NCI-H1417 treated with DMSO at 0.1 percent for 48 hours (cell line): ENCODE results near the gene ACSL1.
"Not testable (repeated sequence)": the region's sequence is repeated elsewhere in the genome, so short reads cannot be mapped to it uniquely, and the experiment has no call there.

Source experiments
- DNase-seq: peaks from one replicate; lab custom pipeline; 2025; lab: John Stamatoyannopoulos, UW

Gene ACSL1

DNA sequence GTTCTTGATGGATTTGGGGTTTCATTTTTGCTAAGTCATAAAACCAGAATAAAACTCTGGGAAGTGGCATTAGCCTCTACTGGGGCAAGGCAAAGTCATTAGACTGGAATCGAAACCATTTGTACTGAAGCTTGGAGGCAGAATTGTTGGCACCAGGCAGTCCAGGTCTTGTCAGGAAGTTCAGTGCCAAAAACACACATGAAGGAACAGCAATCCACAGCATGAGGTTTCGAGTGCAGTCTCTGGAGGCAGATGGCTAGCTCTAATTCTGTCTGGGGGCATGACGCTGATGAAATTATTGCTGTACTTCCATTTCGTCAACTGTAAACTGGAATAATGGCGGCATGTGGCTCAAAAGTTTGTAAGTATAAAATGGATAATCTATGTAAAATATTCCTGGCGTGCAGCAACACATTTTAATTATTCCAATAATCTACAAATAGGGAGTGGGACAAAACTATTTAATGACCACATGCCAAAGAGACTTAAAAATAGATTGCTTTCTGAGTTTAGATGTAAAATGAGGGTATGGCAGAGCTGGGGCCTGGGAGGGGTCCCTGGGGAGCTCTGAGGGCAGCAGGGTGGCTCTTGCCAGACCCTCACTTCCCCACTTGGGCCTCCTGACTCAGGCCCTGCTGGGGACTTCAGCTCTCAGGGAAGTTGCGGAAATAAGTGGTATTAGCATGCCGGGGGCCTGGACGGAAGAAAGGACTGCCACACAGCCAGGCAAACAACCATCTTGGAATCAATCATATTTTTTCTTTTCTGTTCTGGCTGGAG, 73.1 kb downstream of the ACSL1 start:
- DNase-seq = no peak

DNA sequence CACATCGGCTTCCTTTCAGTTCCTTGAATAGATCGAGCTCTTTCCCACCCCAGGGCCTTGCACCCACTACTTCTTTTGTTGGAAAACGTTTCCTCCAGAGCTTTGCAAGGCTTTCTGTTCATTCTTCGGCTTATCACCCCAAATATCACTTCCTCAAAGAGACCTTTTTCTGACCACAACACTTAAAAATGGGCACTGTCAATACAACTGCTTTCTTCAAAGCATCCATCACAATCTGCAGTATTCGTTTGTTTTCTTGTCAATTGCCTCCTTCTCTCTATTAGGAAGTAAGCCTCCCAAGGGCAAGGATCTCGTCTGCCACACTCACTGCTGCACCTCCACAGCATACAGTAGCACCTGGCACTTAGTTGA, 74.2 kb downstream of the ACSL1 start:
- DNase-seq = no peak

DNA sequence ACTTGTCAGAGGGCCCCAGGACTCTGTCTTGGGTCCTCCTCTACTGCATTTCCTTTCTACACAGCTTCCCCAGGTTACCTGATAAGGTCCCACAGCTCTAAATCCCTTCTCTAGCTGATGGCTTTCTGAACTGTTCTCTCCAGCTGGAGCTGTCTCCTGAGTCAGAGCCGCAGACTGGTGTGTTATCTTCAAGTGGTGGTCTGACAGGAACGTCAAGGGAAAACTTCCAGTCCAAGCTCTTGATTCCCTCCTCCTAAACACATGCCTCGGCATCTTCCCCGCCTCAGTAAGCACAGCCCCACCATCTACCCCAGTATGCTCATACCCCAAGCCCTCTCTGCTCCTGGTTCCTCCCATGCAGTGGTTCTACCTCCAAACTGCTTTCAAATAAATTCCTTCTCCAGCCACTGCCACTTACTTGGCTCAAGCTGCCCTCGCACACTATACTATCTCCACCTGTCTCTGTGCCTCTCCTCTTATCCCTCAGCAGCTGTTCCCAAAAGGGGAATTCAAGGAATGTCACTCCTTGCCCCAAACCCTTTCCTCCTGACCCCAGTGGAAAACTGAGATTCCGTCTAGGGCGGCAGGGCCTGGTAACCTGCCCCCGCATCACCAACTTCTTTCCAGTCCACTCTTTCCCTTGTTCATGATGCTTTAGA, 74.7 kb downstream of the ACSL1 start:
- DNase-seq = no peak

DNA sequence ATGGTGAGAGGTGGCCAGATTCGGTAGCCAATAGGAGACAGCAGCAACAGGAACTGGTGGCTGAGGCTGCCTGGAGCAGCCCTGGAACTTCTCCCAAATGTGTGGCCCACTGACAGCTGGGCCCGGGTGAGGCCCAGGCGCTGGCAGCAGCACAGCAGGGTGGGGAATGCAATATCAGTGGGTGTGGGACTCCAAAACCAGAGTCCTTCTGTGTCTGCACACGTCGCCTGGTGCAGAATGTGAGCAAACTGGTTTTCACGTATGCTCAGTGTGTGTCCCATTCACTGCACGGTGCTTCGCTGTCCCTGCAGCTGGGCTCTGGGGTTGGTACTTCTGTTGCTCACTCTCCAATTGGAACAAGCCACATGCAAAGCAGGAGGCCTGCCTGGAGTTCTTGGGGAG, 77.5 kb downstream of the ACSL1 start:
- DNase-seq = no peak

DNA sequence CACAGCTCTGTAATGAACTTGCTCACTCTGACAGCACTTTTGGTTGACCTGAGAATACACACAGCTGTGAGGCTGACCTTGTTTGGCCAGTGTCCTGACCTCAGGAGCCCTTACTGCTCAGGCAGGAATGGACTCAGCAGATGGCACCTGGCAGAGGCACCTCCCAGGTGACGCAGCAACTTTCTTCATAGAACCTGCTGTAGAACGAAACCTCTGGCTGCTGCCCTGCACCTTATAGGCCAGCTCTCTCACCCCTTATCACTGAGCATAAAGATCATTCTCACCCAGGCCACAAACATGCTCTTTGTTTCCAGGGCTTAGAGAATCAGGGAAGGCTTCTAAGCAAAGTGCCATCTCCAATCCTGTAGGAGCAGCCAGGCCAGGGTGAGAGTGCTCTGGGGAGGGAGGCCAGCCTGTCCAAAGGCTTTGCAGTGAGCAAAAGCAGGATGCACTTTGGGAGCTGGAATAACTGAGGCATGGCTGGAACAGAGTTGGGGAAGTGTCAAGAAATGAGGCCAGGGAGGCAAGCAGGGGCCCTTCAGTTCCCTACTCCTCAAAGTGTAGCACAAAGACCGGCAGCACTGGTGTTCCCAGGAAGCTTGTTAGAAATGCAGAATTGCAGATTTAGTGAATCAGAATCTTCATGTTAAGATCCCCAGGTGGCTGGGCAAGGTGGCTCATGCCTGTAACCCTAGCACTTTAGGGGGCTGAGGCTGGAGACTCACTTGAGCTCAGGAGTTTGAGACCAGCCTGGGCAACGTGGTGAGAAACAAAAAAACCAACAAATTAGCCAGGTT, 78.5 kb downstream of the ACSL1 start:
- DNase-seq = no peak

DNA sequence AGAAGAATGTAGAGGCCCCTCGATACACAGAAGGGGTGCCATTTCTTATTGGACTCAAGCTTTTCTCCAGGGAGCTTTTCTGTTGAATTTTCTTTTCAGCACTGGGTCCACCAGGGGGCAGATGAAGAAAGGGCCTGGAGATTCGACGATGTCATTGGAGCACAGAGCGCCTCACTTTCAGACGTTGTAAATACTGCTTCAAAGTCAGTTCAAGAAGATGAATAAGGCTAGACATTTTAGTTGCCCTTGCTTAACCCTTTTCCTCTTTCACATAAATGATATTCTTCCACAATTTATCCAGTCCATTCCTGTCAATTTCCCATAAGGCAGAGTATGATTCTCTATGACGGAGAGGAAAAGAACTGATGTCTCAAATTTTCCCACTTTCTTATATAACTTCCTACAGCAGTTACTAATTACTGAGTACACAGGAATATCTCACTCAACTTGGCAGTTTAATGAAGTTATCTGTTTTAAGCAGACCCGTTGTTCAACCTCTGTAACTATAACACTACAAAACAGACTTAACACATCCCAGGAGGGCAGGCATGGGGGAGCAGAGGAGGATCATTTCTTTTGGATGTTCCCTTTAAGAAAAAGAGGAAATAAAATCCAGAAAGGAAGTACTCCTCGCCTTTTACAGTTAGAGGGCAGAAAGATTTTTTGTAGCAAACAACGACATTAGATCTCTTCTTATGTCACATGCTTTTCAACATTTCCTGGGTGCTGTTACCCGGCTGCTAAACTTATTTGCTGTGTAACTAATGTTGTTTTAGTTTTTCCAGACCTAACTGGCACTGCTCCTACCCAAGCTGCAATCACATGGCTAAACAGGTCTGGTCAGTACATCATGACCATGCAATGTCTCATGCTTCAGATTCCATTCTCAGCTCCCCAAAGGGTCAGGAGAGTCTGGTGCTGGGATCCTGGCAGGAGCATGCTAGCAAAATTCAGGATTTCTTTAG, 79.7 kb downstream of the ACSL1 start:
- DNase-seq = peak; percentile 15

DNA sequence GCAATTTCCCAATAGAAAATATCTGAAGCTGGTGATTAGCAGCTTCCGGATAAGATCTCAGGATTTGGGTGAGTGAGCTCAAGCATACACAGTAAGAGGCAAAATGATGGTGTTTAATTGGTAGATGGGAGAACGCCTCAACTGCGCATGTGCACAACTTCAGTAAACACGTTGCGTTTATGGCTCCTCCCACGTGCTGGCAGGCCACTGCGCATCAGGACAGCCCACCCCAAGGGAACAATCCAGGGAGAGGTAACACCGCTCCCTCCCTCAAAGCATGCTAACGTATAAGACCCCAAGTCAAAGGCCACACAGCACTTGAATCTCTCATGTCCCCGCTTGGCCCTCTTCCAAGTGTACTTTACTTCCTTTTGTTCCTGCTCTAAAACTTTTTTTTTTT, 81.5 kb downstream of the ACSL1 start:
- no peak for DNase-seq

DNA sequence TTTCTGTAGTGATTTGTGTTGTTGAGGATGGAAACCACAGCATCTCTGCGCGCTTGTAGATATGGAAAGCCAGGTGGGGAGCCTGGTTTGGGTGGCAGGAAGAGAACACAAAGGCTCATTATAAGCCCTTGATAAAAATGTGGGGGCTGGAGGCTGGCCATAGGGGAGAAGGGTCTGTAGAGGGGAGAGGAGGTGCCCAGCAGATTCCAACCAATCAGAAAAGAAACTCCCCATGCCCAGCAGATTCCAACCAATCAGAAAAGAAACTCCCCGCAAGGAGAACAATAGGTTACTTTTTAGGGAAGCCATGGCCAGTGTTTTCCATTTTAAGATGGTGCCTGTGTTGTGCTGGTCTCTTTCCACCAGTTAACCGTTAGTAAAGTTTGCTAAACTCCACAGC, 82.1 kb downstream of the ACSL1 start:
- DNase-seq = no peak

DNA sequence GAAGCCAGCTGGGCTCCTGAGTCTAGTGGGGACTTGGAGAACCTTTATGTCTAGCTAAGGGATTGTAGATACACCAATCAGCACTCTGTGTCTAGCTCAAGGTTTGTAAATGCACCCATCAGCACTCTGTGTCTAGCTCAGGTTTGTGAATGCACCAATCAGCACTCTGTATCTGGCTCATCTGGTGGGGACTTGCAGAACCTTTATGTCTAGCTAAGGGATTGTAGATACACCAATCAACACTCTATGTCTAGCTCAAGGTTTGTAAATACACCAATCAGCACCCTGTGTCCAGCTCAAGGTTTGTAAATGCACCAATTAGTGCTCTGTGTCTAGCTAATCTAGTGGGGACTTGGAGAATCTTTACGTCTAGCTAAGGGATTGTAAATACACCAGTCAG, 84.1 kb downstream of the ACSL1 start:
- not testable (repeated sequence) for DNase-seq

DNA sequence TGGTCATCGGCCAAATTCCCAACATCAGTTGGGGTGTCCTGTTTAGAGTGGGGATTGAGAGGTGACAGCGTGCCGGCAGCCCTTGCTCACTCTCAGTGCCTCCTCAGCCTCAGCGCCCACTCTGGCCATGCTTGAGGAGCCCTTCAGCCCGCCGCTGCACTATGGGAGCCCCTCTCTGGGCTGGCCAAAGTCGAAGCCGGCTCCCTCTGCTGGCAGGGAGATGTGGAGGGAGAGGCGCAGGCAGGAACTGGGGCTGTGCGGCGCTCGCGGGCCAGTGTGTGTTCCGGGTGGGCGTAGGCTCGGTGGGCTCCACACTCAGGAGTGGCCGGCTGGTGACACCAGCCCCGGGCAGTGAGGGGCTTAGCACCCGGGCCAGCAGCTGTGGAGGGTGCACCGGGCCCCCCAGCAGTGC, 84.8 kb downstream of the ACSL1 start:
- DNase-seq = no peak

DNA sequence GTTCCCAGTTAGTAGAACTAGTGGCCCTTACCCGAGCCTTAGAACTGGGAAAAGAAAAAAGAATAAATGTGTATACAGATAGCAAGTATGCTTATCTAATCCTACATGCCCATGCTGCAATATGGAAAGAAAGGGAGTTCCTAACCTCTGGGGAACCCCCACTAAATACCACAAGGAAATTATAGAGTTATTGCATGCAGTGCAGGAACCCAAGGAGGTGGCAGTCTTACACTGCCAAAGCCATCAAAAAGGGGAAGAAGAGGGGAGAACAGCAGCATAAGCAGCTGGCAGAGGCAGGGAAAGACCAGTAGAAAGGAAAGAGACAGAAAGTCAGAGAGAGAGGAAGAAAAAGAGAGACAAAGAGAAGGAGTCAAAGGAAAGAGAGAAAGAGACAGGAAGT, 86.2 kb downstream of the ACSL1 start:
- DNase-seq = not testable (repeated sequence)

DNA sequence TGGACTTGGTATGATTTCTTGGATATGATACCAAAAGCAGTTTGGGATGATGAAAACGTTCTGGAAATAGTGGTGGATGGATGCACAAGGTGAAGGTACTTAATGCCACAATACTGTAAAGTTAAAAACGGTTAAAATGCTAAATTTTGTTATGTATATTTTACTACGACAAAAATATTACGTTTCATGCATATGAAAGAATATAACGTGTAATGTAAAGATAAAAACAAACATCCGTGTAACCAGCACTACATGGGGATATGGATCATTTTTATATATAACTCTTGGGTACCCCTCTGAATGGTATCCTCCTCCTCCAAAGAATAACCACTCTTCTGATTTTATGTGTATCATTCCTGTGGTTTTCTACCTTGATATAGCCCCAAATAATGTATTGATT, 91.0 kb downstream of the ACSL1 start:
- DNase-seq = no peak

DNA sequence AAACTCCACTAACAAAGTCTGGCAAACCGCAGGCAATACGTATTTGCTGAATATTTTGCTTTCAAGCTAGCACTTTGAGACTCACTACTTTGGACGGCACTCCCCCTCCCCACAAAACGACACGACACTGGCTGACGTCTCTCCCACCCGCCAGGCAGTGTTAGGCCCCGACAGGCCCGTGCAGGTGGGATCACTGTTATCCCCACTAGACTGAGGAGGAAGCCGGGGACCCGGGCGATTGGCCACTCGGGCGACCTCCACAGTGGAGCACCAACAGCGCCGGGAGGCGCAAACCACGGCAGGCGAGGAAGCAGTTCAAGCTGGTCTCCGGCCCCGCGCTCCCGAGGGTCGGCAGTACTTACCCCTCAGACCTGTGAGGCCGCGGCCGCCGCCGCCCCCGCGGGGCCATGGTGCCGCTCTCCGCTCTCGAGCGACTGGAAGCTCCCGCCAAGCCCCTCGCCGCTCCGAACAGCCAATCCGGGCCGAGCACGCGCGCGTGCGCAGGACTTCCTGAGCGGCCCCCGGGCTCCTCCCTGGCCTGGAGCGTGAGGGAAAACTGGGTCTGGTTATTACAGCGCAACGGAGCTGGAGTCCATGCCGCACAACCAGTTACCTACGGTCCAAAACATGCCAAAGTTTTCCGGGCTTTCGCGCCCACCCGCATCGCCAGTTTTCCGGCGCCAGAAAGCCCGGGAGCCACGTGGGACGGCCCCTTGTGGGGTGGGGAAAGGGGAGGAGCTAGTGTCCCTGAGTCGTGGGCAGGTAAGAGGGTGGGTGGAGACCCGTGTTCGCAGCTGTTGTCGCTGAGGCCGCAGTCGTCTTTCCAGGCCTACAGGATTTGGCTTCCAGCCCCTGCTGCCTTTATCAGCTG, 91.9 kb downstream of the ACSL1 start, which contains the start of gene CENPU:
Gene CENPU, minus strand, starts transcription at position 443 of the 871 bp plus-strand sequence. Its CDS starts 34 bp downstream, at position 409.
- peak; percentile 96 for DNase-seq

DNA sequence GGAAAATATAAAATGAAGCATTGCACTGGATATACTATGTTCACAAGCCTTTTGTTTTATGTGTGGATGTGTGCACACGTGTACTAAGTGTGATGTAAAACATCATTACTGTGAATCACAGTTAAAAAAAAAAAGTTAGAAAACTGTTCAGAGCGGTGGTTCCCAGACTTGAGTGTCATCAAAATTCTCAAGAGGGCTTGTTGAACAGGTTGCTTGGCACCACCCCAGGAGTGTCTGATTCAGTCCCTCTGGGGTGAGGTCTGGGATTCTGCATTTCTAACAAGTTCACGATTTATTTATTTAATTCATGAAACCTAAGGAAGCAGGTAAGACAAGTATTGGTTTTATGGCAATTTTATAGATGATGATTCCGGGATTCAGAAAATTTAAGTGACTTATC, 93.6 kb downstream of the ACSL1 start:
- DNase-seq = no peak

DNA sequence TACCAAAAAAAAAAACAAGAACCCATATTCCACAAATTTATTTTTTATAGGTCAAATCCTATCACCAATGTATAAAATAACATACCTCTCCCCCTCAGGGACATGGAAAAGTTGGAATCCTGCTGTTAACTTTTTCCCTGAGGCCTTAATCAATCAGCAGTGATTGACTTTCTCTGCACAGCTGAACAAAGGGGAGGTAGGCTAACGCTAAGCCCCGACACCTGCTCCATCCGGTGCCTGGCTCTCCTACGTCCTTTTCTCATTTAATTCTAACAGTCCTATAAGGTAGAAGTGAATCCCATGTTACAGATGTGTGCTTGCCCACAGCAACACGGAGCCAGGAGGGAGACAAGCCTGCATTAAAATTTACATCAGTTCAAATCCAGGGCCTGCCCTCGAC, 94.7 kb downstream of the ACSL1 start:
- DNase-seq = no peak

DNA sequence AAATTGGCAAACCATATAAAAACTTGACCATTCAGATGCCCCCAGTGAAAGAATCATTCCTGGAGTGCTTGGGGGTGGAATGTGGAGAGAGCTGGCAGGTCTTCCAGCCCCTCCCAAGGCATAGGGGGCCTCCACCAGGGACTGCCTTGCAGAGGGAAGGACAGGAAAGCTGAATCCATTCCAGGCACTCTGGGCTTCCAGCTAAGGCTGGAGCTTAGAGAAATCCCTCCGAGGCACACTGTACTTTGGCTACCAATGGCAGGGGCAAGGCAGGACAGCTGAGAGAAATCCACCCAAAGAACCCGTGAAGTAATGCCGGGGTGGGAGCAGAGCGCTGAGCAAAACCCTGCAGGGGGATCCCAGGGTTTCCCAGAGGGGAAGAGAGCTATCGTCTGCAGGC, 95.8 kb downstream of the ACSL1 start:
- no peak for DNase-seq

DNA sequence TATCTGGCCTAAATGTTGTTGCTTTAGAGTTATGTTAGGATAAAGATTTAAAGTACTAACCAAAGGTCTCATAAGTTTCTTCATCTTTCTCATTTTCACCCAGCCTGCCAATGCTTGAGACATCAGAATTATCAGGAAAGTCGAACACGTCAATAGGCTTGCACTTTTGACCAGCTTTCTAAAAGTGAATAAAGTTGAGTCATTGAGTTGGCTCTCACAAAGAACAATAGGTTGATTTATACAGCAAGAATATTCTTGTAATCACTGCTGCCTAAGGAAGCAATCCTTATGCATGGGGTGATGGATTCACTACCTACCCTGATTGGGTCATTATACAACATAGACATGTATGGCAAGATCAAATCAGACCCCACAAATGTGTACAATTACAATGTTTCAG, 96.9 kb downstream of the ACSL1 start:
- no peak for DNase-seq

DNA sequence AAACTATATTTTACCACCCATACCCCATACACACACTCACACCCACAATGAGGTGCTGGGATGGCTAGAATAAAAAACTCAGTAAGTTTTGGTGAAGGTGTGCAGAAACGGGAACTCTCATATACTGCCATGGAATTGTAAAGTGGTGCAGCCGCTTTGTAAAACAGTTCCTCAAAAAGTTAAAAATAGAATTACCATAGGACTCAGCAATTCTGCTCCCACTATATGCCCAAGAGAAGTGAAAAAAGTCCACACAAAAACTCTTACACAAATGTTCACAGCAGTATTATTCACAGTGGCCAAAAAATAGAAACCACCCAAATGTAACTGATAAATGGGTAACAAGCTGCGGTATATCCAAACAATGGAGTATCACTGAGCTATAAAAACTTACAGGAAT, 98.3 kb downstream of the ACSL1 start:
- DNase-seq = no peak

DNA sequence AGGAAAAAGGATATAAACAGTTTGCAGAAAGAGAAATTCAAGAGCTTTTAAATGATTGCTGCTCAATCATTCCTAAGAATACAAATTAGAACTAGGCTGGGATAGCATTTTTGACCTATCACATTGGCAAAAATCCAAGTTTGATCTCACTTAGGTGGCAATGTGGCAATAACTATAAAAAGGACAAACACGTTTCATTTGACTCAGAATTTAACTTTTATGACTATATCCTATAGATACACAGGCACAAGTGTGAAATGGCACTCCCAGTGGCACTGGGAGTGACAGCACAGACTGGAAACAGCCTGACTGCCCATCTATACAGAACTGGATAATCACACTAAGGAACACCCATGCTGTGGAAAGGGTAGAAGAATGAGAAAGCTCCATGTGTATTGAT, 103.0 kb downstream of the ACSL1 start:
- no peak for DNase-seq

DNA sequence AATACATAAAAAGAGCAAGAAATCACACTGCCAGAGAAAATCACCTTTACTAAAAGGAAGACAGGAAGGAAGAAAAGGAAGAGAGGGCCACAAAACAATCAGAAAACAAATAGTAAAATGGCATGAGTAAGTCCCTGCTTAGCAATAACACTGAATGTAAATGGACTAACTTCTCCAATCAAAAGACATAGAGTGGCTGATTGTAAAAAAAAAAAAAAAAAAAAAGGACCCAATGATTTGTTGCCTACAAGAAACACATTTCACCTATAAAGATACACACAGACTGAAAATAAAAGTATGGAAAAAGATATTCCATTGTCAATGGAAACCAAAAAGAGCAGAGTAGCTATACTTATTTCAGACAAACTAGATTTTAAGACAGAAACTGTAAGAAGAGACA, 104.5 kb downstream of the ACSL1 start:
- no peak for DNase-seq

DNA sequence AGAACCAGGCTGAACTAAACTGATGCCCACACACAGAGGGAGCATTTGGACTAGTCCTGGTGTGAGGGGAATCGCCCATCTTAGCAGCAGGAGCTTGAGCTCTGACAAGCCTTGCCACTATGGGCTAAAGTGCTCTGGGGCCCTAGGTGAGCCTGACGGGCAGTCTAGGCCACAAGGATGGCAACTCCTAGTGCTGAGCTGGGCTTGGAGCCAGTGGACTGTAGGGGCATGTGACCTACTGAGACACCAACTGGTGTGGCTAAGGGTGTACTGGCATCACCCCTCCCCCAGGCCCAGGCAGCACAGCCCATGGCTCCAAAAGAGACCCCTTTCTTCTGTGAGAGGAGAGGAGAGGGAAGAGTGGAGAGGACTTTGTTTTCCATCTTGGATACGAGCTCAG, 106.4 kb downstream of the ACSL1 start:
- DNase-seq = no peak
